GM19438 (cell line): ENCODE data around the gene LOC101059915.
"Not testable (repeated sequence)": the region's sequence is repeated elsewhere in the genome, so short reads cannot be mapped to it uniquely, and the experiment has no call there.

Experiments
- ATAC-seq: cut with Tn5 transposase; IDR thresholded peaks from one replicate; pipeline ENCODE4 v1.9.1; 2021; ENCODE audit warnings: low read depth; ENCODE audit not compliant: unreplicated experiment

The LOC101059915 gene

GRCh38 chrX:71671043-71671780, 3.9 kb downstream of the LOC101059915 start:
- no peak for ATAC-seq

- no peak for ATAC-seq
These were observed 4.6 kb downstream of the LOC101059915 start for GRCh38 chrX:71671938-71672337.

GRCh38 chrX:71675636-71676035, 8.3 kb downstream of the LOC101059915 start:
- not testable (repeated sequence) for ATAC-seq

GRCh38 chrX:71676068-71676795, 8.9 kb downstream of the LOC101059915 start:
- ATAC-seq, result not testable (repeated sequence)

GRCh38 chrX:71677195-71677594, 9.8 kb downstream of the LOC101059915 start:
- ATAC-seq, result not testable (repeated sequence)

- no peak for ATAC-seq
These were observed 12.3 kb downstream of the LOC101059915 start for GRCh38 chrX:71679575-71680207.

GRCh38 chrX:71696641-71697465, 29.5 kb downstream of the LOC101059915 start:
- peak; percentile 74 for ATAC-seq

- ATAC-seq, result peak; percentile 48
These were observed 30.3 kb downstream of the LOC101059915 start for GRCh38 chrX:71697466-71698298.

- not testable (repeated sequence) for ATAC-seq
These were observed 31.1 kb downstream of the LOC101059915 start for GRCh38 chrX:71698299-71699022.

GRCh38 chrX:71699023-71699344, 31.6 kb downstream of the LOC101059915 start:
- not testable (repeated sequence) for ATAC-seq

- not testable (repeated sequence) for ATAC-seq
These were observed 35.5 kb downstream of the LOC101059915 start for GRCh38 chrX:71702853-71703252.

GRCh38 chrX:71714064-71714463, 46.7 kb downstream of the LOC101059915 start:
- not testable (repeated sequence) for ATAC-seq

- ATAC-seq, result not testable (repeated sequence)
These were observed 48.2 kb downstream of the LOC101059915 start for GRCh38 chrX:71715551-71715950.

GRCh38 chrX:71716323-71716722, 49.0 kb downstream of the LOC101059915 start:
- ATAC-seq, result not testable (repeated sequence)

GRCh38 chrX:71718185-71718584, 50.8 kb downstream of the LOC101059915 start, which contains the start of gene CXorf49:
Gene CXorf49 (minus strand): TSS chrX:71718285. CDS start chrX:71718151, 134 bp downstream.
- ATAC-seq, result not testable (repeated sequence)

GRCh38 chrX:71719195-71719594, 51.8 kb downstream of the LOC101059915 start:
- ATAC-seq, result not testable (repeated sequence)

- not testable (repeated sequence) for ATAC-seq
These were observed 53.0 kb downstream of the LOC101059915 start for GRCh38 chrX:71720289-71720886.
